NCI-H2196 (cell line): ENCODE measurements around the gene GIPC2.

Experiments
- DNase-seq: peaks from one replicate; lab custom pipeline; 2025; ENCODE audit not compliant: unreplicated experiment; lab: John Stamatoyannopoulos, UW

Gene GIPC2

DNA sequence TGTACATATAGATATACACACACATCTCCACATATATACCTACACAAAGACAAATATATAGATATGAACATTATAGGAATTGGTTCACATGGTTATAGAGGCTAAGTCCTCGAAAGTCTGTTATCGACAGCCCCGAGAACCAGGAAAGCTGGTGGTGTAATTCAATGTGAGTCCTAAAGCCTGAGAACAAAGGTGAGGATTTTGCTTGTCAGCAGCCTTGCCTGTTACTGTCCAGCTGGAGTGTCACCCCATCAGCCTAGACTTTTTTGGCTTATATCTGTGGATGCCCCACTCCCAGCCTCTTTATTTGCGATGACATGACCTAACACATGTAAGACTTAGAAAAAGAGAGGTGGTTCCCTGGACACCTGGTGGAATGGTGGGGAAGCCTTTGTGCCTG is 97.0 kb downstream of the GIPC2 start:
- DNase-seq = no peak

- no peak for DNase-seq
Observed at GRCh38 chr1:78143152-78143551, 97.4 kb downstream of the GIPC2 start.

DNA sequence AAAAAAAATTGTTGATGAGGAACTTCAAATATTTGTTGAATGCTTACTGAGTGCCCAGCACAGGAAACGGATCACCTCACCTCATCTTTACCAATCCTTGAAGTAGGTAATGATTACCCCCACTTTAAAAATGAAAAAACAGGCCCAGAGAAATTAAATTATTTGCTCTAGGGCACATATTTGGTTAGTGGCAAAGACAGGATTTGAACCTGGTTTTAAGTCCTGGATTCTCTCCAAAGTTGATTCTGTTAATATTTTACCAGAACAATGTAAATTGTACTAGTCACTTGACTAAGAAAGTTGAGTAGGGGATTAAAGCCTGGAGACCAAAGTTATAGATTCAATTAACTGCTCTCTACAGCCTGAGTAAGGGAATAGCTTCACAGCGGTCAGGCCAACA is 97.9 kb downstream of the GIPC2 start:
- no peak for DNase-seq

GRCh38 chr1:78145105-78145580 is 99.4 kb downstream of the GIPC2 start:
- peak; percentile 59 for DNase-seq

GRCh38 chr1:78146205-78146771 is 100.5 kb downstream of the GIPC2 start:
- DNase-seq = no peak

- DNase-seq = no peak
Observed at GRCh38 chr1:78147031-78147430, 101.3 kb downstream of the GIPC2 start.

- no peak for DNase-seq
Observed at GRCh38 chr1:78153092-78153736, 107.4 kb downstream of the GIPC2 start.

DNA sequence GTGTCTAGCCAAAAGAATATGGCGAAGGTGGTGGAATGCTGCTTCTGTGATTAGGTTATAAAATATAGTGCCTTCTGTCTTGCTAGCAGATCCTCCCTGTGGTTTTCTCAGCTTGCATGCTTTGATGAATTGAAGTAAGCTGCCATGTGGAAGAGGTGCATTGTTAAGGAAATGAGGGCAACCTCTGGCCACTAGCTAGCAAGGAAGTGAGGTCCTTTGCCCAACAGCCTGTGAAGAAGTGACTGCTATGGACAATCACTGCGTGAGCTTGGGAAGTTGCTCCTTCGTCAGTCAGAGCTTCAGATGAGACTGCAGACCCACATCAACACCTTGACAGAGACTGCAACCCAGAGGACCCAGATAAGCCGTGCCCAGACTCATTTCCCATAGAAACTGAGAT is 109.4 kb downstream of the GIPC2 start:
- no peak for DNase-seq

DNA sequence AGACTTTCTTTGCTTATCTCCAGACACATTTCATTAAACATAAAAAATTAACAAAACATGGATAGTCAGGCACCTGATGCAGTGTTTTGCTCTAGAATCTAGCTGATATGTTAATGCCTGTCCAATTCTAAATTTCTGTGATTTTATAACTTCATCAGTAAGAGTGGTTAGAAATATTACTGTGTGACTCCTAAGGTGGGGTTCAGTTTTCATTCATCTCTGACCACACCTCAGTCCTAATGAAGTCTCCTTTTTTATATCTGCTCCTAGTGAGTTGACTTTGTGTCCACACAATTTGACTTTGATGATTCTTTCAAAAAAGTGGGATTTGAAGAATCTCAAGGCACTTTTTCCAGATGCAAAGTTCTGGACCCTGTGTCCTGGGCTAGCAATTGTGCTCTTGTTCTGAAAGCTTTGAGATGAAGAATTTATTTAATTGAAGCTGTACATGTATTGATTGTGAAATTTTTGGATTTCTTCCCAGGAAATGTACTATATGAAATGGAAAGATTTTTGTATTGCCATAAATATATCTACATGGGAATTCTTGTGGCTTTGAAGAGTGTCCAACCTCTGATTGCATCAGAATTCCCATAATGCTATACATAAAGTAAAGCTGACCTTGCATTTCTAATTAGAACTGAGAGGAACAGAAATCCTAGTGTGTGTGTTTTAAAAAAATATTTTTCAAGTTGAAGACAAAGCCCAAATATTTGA is 111.2 kb downstream of the GIPC2 start:
- DNase-seq = no peak

DNA sequence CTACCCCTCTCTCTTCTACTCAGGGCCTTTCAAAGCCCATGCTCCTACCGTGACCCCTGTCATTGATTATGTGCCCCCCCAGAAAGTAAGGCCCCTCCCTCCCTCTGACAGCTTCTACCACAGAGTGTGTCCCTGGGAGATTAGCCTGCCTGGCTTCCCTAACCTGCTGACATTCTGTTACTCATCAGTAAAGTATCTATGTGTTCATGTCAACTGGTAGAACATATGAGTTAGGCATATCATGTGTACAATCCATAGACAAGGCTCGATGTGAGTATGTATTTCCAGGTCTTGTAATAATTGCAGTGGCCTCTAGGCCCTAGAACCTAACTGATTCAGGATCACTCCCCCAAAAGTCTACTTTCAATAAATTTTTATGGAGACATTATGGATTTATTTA is 120.0 kb downstream of the GIPC2 start:
- no peak for DNase-seq

- no peak for DNase-seq
Observed at GRCh38 chr1:78168306-78168705, 122.5 kb downstream of the GIPC2 start.

DNA sequence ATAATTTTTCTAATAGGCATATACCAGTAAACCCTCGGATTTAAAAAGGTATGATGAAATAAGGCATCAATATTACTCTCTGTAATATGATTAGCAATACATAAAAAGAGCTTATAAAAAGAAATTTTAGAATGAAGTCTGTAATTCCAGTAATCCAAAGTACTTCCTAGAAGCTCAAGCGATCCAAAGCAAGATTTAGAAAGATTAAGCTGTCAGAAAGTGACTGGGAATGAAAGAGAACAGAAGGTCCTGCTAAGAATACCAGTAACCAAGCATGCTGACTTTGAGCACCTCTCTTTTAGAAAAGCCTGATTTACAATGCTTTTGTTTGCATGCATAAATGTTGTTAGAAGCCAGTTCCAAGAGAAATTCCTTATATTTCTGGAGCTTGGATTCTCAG is 125.1 kb downstream of the GIPC2 start:
- DNase-seq = no peak

DNA sequence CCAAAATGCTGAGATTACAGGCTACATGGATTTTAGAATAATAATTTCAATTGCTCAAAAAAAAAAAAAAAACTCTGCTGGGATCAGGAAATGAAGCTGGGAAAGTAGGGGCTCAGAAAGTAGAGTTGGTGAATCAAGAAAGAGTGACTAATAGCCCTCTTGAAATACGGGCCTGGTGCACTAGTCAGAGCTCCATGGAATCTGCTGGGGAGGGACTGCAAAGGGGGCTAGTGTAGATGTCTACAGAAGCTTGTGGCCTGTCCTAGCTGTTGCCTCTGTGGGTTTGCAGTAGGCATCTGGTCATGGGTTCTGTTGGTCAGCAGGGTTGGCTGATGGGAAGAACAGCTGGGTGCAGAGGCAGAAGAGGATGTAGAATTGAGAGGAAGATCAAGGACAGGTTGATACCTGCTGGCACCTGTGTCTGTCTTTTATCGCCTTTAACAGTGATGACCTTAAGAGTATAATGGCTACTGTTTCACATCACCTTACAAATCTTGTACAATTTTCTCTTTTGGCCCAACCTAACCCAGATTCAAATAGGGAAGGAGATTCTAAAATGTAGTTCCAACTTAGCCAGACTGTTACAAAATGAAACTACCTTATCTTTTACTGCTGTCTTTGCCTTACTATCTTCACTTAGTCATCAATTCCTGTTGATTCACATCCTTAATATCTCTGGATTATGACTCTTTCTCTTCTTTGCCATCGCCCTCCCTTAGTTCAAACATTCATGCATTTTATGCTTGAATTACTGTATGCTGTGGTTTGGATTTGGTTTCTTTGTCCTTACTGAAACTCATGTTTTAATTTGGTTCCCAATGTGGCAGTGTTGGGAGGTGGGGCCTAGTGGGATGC is 126.2 kb downstream of the GIPC2 start:
- DNase-seq = no peak

GRCh38 chr1:78176448-78176847 is 130.7 kb downstream of the GIPC2 start:
- no peak for DNase-seq

DNA sequence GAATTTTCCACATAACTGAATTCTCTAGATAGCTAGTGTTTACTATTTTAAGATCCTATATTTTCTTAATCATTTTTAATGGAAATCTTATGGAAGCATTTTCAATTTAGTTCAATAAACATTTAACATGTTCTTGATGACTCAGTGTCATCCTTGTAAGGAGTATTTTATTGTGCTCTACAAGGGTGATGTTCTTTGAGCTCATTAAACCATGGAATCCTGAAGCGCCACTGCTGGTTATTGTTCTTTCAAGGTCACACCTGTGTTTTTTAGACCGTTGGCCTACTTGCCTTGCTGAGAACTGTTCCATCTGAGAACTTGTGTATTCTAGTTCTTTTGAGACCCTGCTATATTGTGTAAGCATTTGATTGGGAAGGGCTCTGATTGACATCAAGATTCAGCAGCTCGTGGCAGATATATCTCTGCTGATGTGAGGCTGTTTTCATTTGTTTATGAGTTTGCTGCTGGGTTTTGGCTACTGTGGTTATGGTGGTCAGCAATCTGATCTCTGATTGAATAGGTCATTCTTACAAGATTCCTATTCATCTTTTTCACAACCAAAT is 132.0 kb downstream of the GIPC2 start:
- no peak for DNase-seq

GRCh38 chr1:78178816-78179215 is 133.1 kb downstream of the GIPC2 start:
- DNase-seq = no peak

DNA sequence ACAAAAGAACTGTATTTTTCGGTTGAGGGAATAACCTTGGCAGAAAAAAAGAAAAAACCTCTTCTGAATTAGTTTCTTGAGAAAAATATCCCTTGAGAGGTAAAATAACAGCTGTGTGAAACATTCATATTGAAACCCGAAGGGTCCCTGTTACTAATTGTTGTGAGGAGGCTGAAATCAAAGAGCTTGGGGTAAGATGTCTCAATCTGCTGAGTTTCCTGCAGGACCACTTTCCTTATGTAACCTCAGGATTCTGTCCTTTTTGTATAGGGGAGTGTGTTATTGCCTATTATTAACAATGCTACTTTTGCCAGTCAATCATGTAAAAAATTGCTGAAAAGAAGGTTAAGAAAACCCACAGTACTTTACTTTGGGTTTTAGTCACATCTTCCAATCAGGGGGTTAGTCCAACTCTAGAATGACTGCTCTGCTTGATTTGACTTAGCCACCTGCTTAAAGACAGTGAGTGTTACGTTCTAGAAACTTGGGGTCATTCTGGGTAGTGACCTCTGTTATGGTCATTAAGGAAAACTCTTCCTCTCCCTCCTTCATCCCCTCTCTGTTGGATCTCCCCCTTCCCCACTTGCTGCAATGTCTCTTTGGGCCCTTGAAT is 138.8 kb downstream of the GIPC2 start:
- no peak for DNase-seq
